Naive thymus-derived CD4-positive, alpha-beta T cell (primary cell): ENCODE data around the gene EIF3K. TPM values are rescaled to one million over a fixed set of nuclear protein-coding genes. Genes with fewer than 3 reads are reported as not detected.

Experiments
- ATAC-seq: fragments of 150-1000 bp; cut with Tn5 transposase; 2 replicates; pipeline ENCODE4 v1.10.0; 2021; ENCODE audit warnings: mild to moderate bottlenecking, moderate library complexity
- CTCF ChIA-PET: fragments of 350-600 bp; sonication (Branson Sonifier 250); formaldehyde crosslinking; loops from one replicate; lab custom pipeline; 2021; ENCODE audit warnings: antibody characterized with exemption; lab: Charles Lee
- POLR2A ChIA-PET: fragments of 350-600 bp; sonication (Branson Sonifier 250); formaldehyde crosslinking; loops from one replicate; lab custom pipeline; 2021; ENCODE audit warnings: antibody characterized with exemption, inconsistent platforms; lab: Charles Lee
- DNase-seq, 9 donors: peaks; one replicate each; pipeline versions ENCODE4 v3.0.0 to v3.0.0-alpha.2; 2020 to 2022; ENCODE audit warnings: mixed read lengths in 1 of 9
- H3K27ac ChIP-seq: one replicate; pipeline ENCODE4 v1.7.0; 2013; ENCODE audit warnings: mild to moderate bottlenecking, low read depth, low read length, moderate library complexity
- H3K27me3 ChIP-seq, 2 donors: one replicate each; pipeline ENCODE4 v1.7.0; 2013; ENCODE audit warnings: low read length in 2 of 2, mild to moderate bottlenecking in 2 of 2, moderate library complexity in 2 of 2; ENCODE audit not compliant: control insufficient read depth in 2 of 2, insufficient read depth in 2 of 2
- H3K36me3 ChIP-seq, 3 experiments: 1 replicate in 2 of 3; 2 replicates in 1 of 3; pipeline ENCODE4 v1.7.0; 2013; ENCODE audit warnings: low read length in 3 of 3, mild to moderate bottlenecking in 3 of 3, moderate library complexity in 1 of 3; ENCODE audit not compliant: insufficient read depth in 3 of 3, control insufficient read depth in 2 of 3
- H3K4me1 ChIP-seq, 2 donors: one replicate each; pipeline ENCODE4 v1.7.0; 2013; ENCODE audit warnings: low read length in 2 of 2, mild to moderate bottlenecking in 2 of 2, moderate library complexity in 1 of 2; ENCODE audit not compliant: control insufficient read depth in 2 of 2, insufficient read depth in 2 of 2
- H3K4me3 ChIP-seq: 2 replicates; pipeline ENCODE4 v1.7.0; 2013; ENCODE audit warnings: mild to moderate bottlenecking, low read length
- H3K9me3 ChIP-seq, 3 experiments: 1 replicate in 2 of 3; 2 replicates in 1 of 3; pipeline ENCODE4 v1.7.0; 2013; ENCODE audit warnings: low read length in 3 of 3; ENCODE audit not compliant: control insufficient read depth in 2 of 3
- H3K27ac Mint-ChIP-seq, 9 donors: one replicate each; pipeline ENCODE4 v1.8.0; 2020 to 2022; ENCODE audit warnings: mixed read lengths in 9 of 9, mild to moderate bottlenecking in 8 of 9, moderate library complexity in 5 of 9, inconsistent platforms in 2 of 9
- H3K27me3 Mint-ChIP-seq, 5 donors: one replicate each; pipeline ENCODE4 v1.8.0; 2021 to 2022; ENCODE audit warnings: mixed read lengths in 5 of 5, mild to moderate bottlenecking in 1 of 5
- H3K36me3 Mint-ChIP-seq, 5 donors: one replicate each; pipeline ENCODE4 v1.8.0; 2020 to 2022; ENCODE audit warnings: mixed read lengths in 5 of 5, mild to moderate bottlenecking in 3 of 5, inconsistent platforms in 1 of 5
- H3K4me1 Mint-ChIP-seq, 7 donors: one replicate each; pipeline ENCODE4 v1.8.0; 2020 to 2022; ENCODE audit warnings: mixed read lengths in 7 of 7, mild to moderate bottlenecking in 3 of 7, inconsistent platforms in 1 of 7
- H3K4me3 Mint-ChIP-seq, 10 donors: one replicate each; pipeline ENCODE4 v1.8.0; 2020 to 2022; ENCODE audit warnings: mild to moderate bottlenecking in 10 of 10, mixed read lengths in 10 of 10, moderate library complexity in 6 of 10, inconsistent platforms in 2 of 10
- H3K9me3 Mint-ChIP-seq, 11 donors: one replicate each; pipeline ENCODE4 v1.8.0; 2020 to 2022; ENCODE audit warnings: mixed read lengths in 11 of 11, mild to moderate bottlenecking in 4 of 11, inconsistent platforms in 1 of 11, moderate library complexity in 1 of 11
- intact Hi-C, 2 donors: fragments of 100-400 bp; cut with micrococcal nuclease; formaldehyde crosslinking; loops; one replicate each; pipeline ENCODE4 v1.15.1; 2023
- polyA plus RNA-seq, 2 donors: library from polyadenylated mRNA; unstranded; fragments of 300-500 nt; fragmentation: Illumina TruSeq; gene quantifications; one replicate each; pipeline ENCODE4 v1.2.3, GENCODE V29; 2021
- total RNA-seq, 6 experiments: library from RNA in 5 of 6; stranded (reverse) in 5 of 6; gene quantifications; 1 replicate in 5 of 6; 2 replicates in 1 of 6; pipeline ENCODE4 v1.2.3 and lab custom pipeline; 2021 to 2026

Gene EIF3K
- total and polyA plus RNA-seq, 7 experiments from 2014 or later: 294 to 437 (median 367) TPM

- Histone ChIP-seq H3K27me3 (peaks cover 0 to 3% of the 10 kb centered on the region in 2 donors), H3K9me3 (no peaks in the 10 kb centered on the region), H3K4me3 (no peak overlapping the region), H3K4me1 (peaks cover 0 to 72% of the 10 kb centered on the region in 2 donors), H3K36me3 (no peaks in the 10 kb centered on the region), H3K27ac (no peak overlapping the region)
- H3K4me3 Mint-ChIP-seq: peak overlapping the region in 2 of 10 donors; percentile 1 to 12
- ATAC-seq (no peak), DNase-seq (no peak)
- H3K36me3 Mint-ChIP-seq: peaks cover 0 to 35% (median 17%) of the 10 kb centered on the region in 5 donors
- intact Hi-C loops: no loop called here
- no peaks in the 10 kb centered on the region for H3K9me3 Mint-ChIP-seq
- H3K27me3 Mint-ChIP-seq: no peaks in the 10 kb centered on the region
- ChIA-PET CTCF (no interaction called here), POLR2A (no interaction called here)
- H3K4me1 Mint-ChIP-seq: peaks cover 29 to 80% (median 43%) of the 10 kb centered on the region in 7 donors
- H3K27ac Mint-ChIP-seq: peak overlapping the region in 2 of 9 donors; percentile 14 to 68
Measured at GRCh38 chr19:38676878-38677646, 58.1 kb downstream of the EIF3K start.

DNA sequence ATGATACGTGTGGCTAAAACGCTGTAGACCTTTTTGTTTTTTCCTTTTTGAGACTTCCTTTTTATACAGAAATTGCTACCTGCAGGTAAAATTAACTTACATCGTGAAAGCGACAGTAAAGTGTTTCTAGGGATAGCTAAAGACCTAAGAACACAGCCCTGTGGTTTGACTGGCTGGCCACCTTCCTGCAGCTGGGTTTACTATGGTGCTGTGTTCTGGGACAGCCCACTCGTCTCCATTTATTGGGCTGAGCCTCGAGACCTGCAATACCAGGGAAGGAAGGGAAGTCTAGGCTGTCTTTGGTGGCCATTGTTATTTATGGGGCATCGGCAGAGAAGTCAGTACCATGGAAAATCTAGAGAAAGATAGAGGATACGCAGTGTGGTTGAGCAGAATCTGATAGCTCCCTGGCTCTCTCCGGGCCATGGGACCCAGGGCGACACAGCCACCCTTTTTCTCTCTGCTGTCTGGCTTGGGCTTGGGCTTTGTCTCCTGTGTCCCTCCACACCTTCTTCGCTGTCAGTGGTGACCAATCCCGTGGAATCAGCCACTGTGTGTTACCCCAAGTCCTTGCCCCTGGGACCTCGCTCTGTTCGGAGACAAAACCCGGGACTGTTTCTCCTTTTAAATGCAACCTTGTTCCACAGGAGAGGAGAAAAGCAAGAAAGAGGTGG is 59.4 kb downstream of the EIF3K start:
- Mint-ChIP-seq H3K27ac (peak overlapping the region in 1 of 9 donors; percentile 39), H3K27me3 (no peaks in the 10 kb centered on the region), H3K9me3 (peaks cover 0 to 3% (median 0%) of the 10 kb centered on the region in 11 donors), H3K4me1 (peaks cover 33 to 86% (median 51%) of the 10 kb centered on the region in 7 donors), H3K36me3 (peaks cover 3 to 40% (median 22%) of the 10 kb centered on the region in 5 donors), H3K4me3 (no peak overlapping the region)
- no peak overlapping the region for H3K27ac ChIP-seq
- no peak overlapping the region for H3K4me3 ChIP-seq
- no peaks in the 10 kb centered on the region for H3K36me3 ChIP-seq
- ATAC-seq: no peak
- peaks cover 0 to 85% of the 10 kb centered on the region in 2 donors for H3K4me1 ChIP-seq
- POLR2A ChIA-PET: no interaction called here
- CTCF ChIA-PET: no interaction called here
- intact Hi-C loops: no loop called here
- no peaks in the 10 kb centered on the region for H3K9me3 ChIP-seq
- DNase-seq: no peak
- H3K27me3 ChIP-seq: peaks cover 0 to 3% of the 10 kb centered on the region in 2 donors

DNA sequence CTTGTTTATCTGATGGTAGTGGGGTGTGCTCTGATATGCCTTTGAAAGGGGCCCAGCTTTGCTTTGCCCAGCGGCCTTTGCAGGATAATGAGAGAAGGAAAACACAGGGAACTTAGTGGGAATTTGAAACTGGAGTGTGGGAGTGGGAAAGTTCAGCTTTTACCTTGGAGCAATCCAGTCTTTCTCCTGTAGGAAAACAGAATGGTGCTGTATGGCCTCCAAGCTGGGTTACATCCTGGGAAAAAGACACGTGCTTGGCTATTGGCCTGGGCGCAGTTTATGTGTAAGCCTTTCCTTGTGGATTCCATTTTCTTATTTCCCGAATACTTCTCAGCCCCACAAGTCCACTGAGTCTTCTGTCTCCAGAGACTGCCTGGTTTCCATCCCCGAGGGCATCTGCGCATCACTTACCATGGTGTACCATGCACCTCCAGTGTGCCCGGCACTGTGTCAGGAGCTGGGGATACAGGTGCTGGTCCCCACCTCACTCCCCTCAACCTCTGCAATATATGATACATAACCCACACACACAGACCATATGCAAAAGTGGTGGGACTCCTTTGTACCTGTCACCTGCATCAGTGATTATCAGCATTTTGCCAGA is 60.0 kb downstream of the EIF3K start:
- H3K4me3 ChIP-seq: no peak overlapping the region
- Mint-ChIP-seq H3K9me3 (peaks cover 0 to 3% (median 0%) of the 10 kb centered on the region in 11 donors), H3K27ac (peak overlapping the region in 1 of 9 donors; percentile 39), H3K4me1 (peaks cover 33 to 91% (median 51%) of the 10 kb centered on the region in 7 donors), H3K4me3 (no peak overlapping the region), H3K27me3 (no peaks in the 10 kb centered on the region), H3K36me3 (peaks cover 3 to 40% (median 22%) of the 10 kb centered on the region in 5 donors)
- H3K4me1 ChIP-seq: peaks cover 0 to 91% of the 10 kb centered on the region in 2 donors
- ChIA-PET CTCF (no interaction called here), POLR2A (no interaction called here)
- H3K9me3 ChIP-seq: no peaks in the 10 kb centered on the region
- no peak for ATAC-seq
- intact Hi-C loops: no loop called here
- no peaks in the 10 kb centered on the region for H3K36me3 ChIP-seq
- peaks cover 0 to 3% of the 10 kb centered on the region in 2 donors for H3K27me3 ChIP-seq
- no peak overlapping the region for H3K27ac ChIP-seq
- no peak for DNase-seq

DNA sequence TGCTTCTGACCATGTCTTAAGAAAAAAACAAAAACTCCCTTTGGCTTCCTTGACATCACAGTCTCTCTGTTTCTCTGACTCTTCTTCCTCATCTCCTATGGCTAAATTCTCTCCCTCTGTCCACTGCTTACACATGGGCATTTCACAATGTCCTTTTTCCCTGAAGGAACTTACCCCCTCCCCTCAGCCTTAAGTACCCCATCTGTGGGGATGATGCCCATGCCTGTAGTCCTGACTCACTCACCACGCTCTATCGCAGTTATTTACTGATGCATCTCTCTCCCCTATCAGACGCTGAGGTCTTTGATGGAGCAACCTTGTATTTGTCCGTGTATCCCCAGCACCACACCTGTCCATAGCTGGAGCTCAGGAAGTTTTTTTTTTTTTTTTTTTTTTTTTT is 60.9 kb downstream of the EIF3K start:
- Histone ChIP-seq H3K4me1 (peaks cover 0 to 98% of the 10 kb centered on the region in 2 donors), H3K36me3 (no peaks in the 10 kb centered on the region), H3K27ac (no peak overlapping the region), H3K27me3 (no peaks in the 10 kb centered on the region), H3K4me3 (no peak overlapping the region), H3K9me3 (no peaks in the 10 kb centered on the region)
- Mint-ChIP-seq H3K9me3 (peaks cover 0 to 3% (median 0%) of the 10 kb centered on the region in 11 donors), H3K27ac (peak overlapping the region in 1 of 9 donors; percentile 56), H3K27me3 (no peaks in the 10 kb centered on the region), H3K4me3 (peak overlapping the region in 2 of 10 donors; percentile 10 to 25), H3K36me3 (peaks cover 3 to 39% (median 22%) of the 10 kb centered on the region in 5 donors), H3K4me1 (peaks cover 30 to 92% (median 51%) of the 10 kb centered on the region in 7 donors)
- intact Hi-C loops: loop anchor here in 1 of 2 donors (2.0 kb wide), 2 partner anchors 13 to 43 kb away; no protein-coding TSS in a partner anchor
- POLR2A ChIA-PET: no interaction called here
- DNase-seq (no peak), ATAC-seq (peak; percentile 12)
- CTCF ChIA-PET: interaction anchor here (0.6 kb wide), 1 partner anchor 110 kb away, joined by 3 read pairs; no protein-coding TSS in a partner anchor

GRCh38 chr19:38682195-38682867 is 63.3 kb downstream of the EIF3K start:
- intact Hi-C loops: no loop called here
- Mint-ChIP-seq H3K36me3 (peaks cover 0 to 33% (median 18%) of the 10 kb centered on the region in 5 donors), H3K4me1 (peaks cover 40 to 92% (median 58%) of the 10 kb centered on the region in 7 donors), H3K27me3 (no peaks in the 10 kb centered on the region), H3K9me3 (peaks cover 0 to 3% (median 0%) of the 10 kb centered on the region in 11 donors), H3K4me3 (peak overlapping the region in 1 of 10 donors; percentile 56), H3K27ac (peak overlapping the region in 1 of 9 donors; percentile 60)
- H3K4me1 ChIP-seq: peaks cover 18 to 95% of the 10 kb centered on the region in 2 donors
- no peak overlapping the region for H3K27ac ChIP-seq
- H3K4me3 ChIP-seq: no peak overlapping the region
- CTCF ChIA-PET: no interaction called here
- H3K27me3 ChIP-seq: no peaks in the 10 kb centered on the region
- no peak for DNase-seq
- H3K9me3 ChIP-seq: no peaks in the 10 kb centered on the region
- POLR2A ChIA-PET: no interaction called here
- no peaks in the 10 kb centered on the region for H3K36me3 ChIP-seq
- ATAC-seq: no peak

DNA sequence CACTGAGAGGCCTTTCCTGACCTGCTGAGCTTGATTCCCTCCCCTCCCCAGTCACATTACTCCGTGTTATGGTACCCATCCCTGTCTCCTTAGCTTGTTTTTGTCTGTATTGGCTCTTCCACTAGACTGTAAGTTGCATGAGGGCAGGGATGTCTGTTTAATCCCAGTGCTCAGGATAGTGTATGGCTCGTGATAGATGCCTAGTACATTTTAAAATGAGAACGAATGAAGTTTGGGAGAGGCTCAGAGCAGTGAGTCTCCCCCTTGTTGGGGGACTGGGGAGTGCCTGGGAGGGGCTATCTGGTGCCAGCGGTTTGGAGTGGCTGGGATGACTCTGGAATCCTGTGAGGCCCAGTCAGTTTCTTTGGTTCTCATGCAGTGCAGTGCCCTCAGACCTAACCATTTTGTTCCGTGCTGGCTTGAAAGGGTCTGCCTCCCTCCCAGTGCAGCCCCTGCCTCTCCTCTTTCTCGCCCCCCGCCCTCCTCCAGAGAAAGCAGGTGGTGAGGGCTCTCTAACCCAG is 63.9 kb downstream of the EIF3K start:
- Mint-ChIP-seq H3K9me3 (peaks cover 0 to 3% (median 0%) of the 10 kb centered on the region in 11 donors), H3K36me3 (peaks cover 0 to 30% (median 14%) of the 10 kb centered on the region in 5 donors), H3K27ac (peak overlapping the region in 1 of 9 donors; percentile 75), H3K27me3 (no peaks in the 10 kb centered on the region), H3K4me1 (peaks cover 37 to 92% (median 60%) of the 10 kb centered on the region in 7 donors), H3K4me3 (peak overlapping the region in 1 of 10 donors; percentile 38)
- no peak overlapping the region for H3K27ac ChIP-seq
- DNase-seq: no peak
- no peaks in the 10 kb centered on the region for H3K27me3 ChIP-seq
- peaks cover 18 to 91% of the 10 kb centered on the region in 2 donors for H3K4me1 ChIP-seq
- ChIA-PET POLR2A (no interaction called here), CTCF (no interaction called here)
- H3K9me3 ChIP-seq: no peaks in the 10 kb centered on the region
- no peak overlapping the region for H3K4me3 ChIP-seq
- intact Hi-C loops: no loop called here
- no peaks in the 10 kb centered on the region for H3K36me3 ChIP-seq
- no peak for ATAC-seq
